Neural crest cell (in vitro differentiated cells): Measurements from ENCODE around the gene CACNA2D3. TPM values are rescaled to one million over a fixed set of nuclear protein-coding genes. Genes with fewer than 3 reads are reported as not detected.
"Not testable (repeated sequence)": the region's sequence is repeated elsewhere in the genome, so short reads cannot be mapped to it uniquely, and the experiment has no call there.

Experiments used
- DNase-seq: peaks from one replicate; pipeline ENCODE4 v3.0.0; 2021; ENCODE audit warnings: low read depth, mixed read lengths, low spot score
- H3K27ac Mint-ChIP-seq: one replicate; pipeline ENCODE4 v1.8.0; 2021; ENCODE audit warnings: mild to moderate bottlenecking, mixed read lengths; ENCODE audit not compliant: unreplicated experiment
- H3K27me3 Mint-ChIP-seq: 2 replicates; pipeline ENCODE4 v1.8.0; 2021; ENCODE audit warnings: low read depth, mild to moderate bottlenecking, mixed read lengths
- H3K36me3 Mint-ChIP-seq: 2 replicates; pipeline ENCODE4 v1.8.0; 2021; ENCODE audit warnings: low read depth, mild to moderate bottlenecking, mixed read lengths
- H3K4me1 Mint-ChIP-seq: 2 replicates; pipeline ENCODE4 v1.8.0; 2021; ENCODE audit warnings: mixed read lengths
- H3K4me3 Mint-ChIP-seq: one replicate; pipeline ENCODE4 v1.8.0; 2021; ENCODE audit warnings: mild to moderate bottlenecking, mixed read lengths
- H3K9me3 Mint-ChIP-seq: 2 replicates; pipeline ENCODE4 v1.8.0; 2021; ENCODE audit warnings: mixed read lengths
- CTCF ChIP-seq: fragments of 200-600 bp; sonication (generic); conservative IDR thresholded peaks from 2 replicates; pipeline ENCODE4 v1.5.0; 2021; ENCODE audit warnings: antibody characterized with exemption, mild to moderate bottlenecking
- total RNA-seq: library from RNA; stranded (reverse); gene quantifications from 2 replicates; pipeline ENCODE4 v1.2.1, GENCODE V29; 2021

CACNA2D3 gene
- total RNA-seq, 1 donor from 2014 or later, result 0.82 TPM

GRCh38 chr3:54631516-54632325 lies 509.4 kb downstream of the CACNA2D3 start:
- H3K36me3 Mint-ChIP-seq, result peaks cover 2% of the 10 kb centered on the region
- TF ChIP-seq CTCF, result no peak
- H3K4me1 Mint-ChIP-seq, result no peaks in the 10 kb centered on the region
- DNase-seq, result no peak
- no peak overlapping the region for H3K4me3 Mint-ChIP-seq
- no peak overlapping the region for H3K27ac Mint-ChIP-seq
- H3K27me3 Mint-ChIP-seq, result peaks cover 17% of the 10 kb centered on the region
- H3K9me3 Mint-ChIP-seq, result peaks cover 9% of the 10 kb centered on the region

GRCh38 chr3:54632326-54632665 lies 509.9 kb downstream of the CACNA2D3 start:
- no peak overlapping the region for H3K4me3 Mint-ChIP-seq
- peaks cover 4% of the 10 kb centered on the region for H3K9me3 Mint-ChIP-seq
- H3K27ac Mint-ChIP-seq, result no peak overlapping the region

DNA sequence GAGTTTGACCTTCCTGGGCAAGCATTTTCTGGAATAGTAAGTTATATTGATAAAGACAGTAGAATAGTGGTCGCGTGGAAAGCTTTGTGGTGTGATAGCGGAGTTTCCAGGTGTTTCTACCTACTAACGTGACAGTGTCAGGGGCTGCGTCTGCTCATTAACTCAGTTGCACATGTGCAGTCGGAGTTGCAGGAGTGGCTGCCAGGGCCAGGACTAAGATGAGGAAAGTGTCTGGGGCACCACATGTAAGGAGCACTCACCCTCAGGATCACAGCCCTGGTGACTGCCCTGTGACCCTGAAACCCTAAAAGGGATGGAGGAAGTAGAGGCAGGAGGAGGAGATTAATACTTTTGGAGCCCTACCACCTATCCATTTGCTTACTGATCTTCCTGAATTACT lies 510.5 kb downstream of the CACNA2D3 start:
- H3K36me3 Mint-ChIP-seq, result peaks cover 2% of the 10 kb centered on the region
- TF ChIP-seq CTCF, result no peak
- no peak overlapping the region for H3K4me3 Mint-ChIP-seq
- peaks cover 3% of the 10 kb centered on the region for H3K9me3 Mint-ChIP-seq
- H3K4me1 Mint-ChIP-seq, result no peaks in the 10 kb centered on the region
- H3K27me3 Mint-ChIP-seq, result peaks cover 17% of the 10 kb centered on the region
- no peak for DNase-seq
- peak overlapping the region; percentile 21 for H3K27ac Mint-ChIP-seq

More at GRCh38 chr3:54632326-54632665, 509.9 kb downstream of the CACNA2D3 start:
- TF ChIP-seq CTCF, result no peak
- no peak for DNase-seq
- peaks cover 17% of the 10 kb centered on the region for H3K27me3 Mint-ChIP-seq
- no peaks in the 10 kb centered on the region for H3K4me1 Mint-ChIP-seq
- peaks cover 2% of the 10 kb centered on the region for H3K36me3 Mint-ChIP-seq

DNA sequence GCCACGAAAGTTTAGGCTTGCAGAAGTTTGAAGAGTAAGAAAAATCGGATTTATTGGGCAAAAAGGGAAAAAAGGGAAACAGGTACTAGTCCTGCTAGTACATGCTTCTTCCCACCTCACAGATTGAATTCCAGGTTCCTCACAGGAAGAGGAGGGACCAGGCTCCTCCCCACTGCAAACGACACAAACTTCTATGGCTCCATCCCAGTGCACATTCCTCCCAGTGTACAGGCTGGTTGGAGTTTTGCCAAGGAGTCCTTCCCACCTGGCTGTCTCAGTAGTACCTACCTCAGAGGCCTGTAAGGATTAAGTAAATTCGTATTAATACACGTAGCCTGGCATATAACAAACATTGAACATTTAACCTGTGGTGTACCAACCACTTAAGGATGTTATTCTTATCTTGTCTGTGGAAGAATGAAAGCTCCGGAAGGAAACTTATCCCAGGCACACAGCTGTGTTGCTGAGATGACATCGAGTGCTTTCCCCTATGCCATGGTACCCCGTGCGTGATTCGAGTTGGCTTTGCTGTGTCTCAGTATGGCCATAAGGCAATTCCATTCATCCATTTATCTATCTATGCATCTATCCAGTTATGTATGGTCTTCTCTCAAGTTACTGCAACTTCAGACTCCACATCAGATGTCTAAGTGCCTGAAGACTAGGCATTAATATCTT lies 511.2 kb downstream of the CACNA2D3 start:
- Mint-ChIP-seq H3K36me3 (no peaks in the 10 kb centered on the region), H3K27me3 (peaks cover 17% of the 10 kb centered on the region), H3K27ac (no peak overlapping the region), H3K4me3 (no peak overlapping the region), H3K4me1 (no peaks in the 10 kb centered on the region), H3K9me3 (no peaks in the 10 kb centered on the region)
- DNase-seq, result no peak
- no peak for TF ChIP-seq CTCF

GRCh38 chr3:54634122-54634469 lies 511.7 kb downstream of the CACNA2D3 start:
- Mint-ChIP-seq H3K36me3 (no peaks in the 10 kb centered on the region), H3K9me3 (no peaks in the 10 kb centered on the region), H3K4me1 (no peaks in the 10 kb centered on the region), H3K27ac (no peak overlapping the region), H3K27me3 (peaks cover 17% of the 10 kb centered on the region), H3K4me3 (no peak overlapping the region)
- no peak for DNase-seq
- TF ChIP-seq CTCF, result no peak

DNA sequence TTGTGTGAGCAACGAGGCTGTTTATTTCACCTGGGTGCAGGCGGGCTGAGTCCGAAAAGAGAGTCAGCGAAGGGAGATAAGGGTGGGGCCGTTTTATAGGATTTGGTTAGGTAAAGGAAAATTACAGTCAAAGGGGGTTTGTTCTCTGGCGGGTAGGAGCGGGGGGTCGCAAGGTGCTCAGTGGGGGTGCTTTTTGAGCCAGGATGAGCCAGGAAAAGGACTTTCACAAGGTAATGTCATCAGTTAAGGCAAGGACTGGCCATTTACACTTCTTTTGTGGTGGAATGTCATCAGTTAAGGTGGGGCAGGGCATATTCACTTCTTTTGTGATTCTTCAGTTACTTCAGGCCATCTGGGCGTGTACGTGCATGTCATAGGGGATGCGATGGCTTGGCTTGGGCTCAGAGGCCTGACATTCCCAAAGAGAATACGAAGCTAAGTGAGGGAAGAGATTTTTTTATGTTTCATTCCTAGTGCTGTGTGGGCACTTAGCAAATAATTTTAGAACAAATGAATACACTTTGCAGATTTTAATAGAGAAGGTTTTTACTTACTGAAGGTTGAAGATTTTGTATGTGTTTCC lies 517.5 kb downstream of the CACNA2D3 start:
- not testable (repeated sequence) for H3K27ac Mint-ChIP-seq, H3K9me3 Mint-ChIP-seq, DNase-seq, H3K4me3 Mint-ChIP-seq, H3K36me3 Mint-ChIP-seq
- H3K27me3 Mint-ChIP-seq, result peaks cover 14% of the 10 kb centered on the region
- H3K4me1 Mint-ChIP-seq, result peaks cover 23% of the 10 kb centered on the region
